ENCODE measurements around the gene ONECUT1. TPM values are rescaled to one million over a fixed set of nuclear protein-coding genes. Genes with fewer than 3 reads are reported as not detected.

Gene ONECUT1
- total and polyA plus RNA-seq, 12 donors = 0.06 to 0.18 TPM; not detected in 10

- Histone ChIP-seq H3K36me3 (replicated peaks in 1 of 2) (no peaks in the 10 kb centered on the region), H3K4me1 (replicated peaks in 1 of 2) (peaks cover 0 to 9% of the 10 kb centered on the region in 2 donors), H3K27me3 (peaks cover 79% of the 10 kb centered on the region), H3K27ac (no peak overlapping the region), H3K9me3 (replicated peaks in 1 of 3) (no peaks in the 10 kb centered on the region), H3K4me3 (no peak overlapping the region)
- intact Hi-C loops (cut with DNase I) = loop anchor here in 1 of 2 donors (10.0 kb wide), 1 partner anchor 406 kb away; no protein-coding TSS in a partner anchor
- TF ChIP-seq, protein P1, sequence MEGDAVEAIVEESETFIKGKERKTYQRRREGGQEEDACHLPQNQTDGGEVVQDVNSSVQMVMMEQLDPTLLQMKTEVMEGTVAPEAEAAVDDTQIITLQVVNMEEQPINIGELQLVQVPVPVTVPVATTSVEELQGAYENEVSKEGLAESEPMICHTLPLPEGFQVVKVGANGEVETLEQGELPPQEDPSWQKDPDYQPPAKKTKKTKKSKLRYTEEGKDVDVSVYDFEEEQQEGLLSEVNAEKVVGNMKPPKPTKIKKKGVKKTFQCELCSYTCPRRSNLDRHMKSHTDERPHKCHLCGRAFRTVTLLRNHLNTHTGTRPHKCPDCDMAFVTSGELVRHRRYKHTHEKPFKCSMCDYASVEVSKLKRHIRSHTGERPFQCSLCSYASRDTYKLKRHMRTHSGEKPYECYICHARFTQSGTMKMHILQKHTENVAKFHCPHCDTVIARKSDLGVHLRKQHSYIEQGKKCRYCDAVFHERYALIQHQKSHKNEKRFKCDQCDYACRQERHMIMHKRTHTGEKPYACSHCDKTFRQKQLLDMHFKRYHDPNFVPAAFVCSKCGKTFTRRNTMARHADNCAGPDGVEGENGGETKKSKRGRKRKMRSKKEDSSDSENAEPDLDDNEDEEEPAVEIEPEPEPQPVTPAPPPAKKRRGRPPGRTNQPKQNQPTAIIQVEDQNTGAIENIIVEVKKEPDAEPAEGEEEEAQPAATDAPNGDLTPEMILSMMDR (IDR thresholded peaks at IDR 0.05) = no peak
- no peak for TF ChIP-seq POLR2A (IDR thresholded peaks at IDR 0.05)
- 1 to 4% (median 3%) methylated on average over 13 to 58 of the region's 58 CpGs for WGBS, 4 donors
- no peak for DNase-seq
Measured at GRCh38 chr15:52788099-52788986, 1.8 kb downstream of the ONECUT1 start.

GRCh38 chr15:52787549-52788098, 2.5 kb downstream of the ONECUT1 start:
- Histone ChIP-seq H3K4me3 (no peak overlapping the region), H3K4me1 (replicated peaks in 1 of 2) (peaks cover 0 to 9% of the 10 kb centered on the region in 2 donors), H3K9me3 (replicated peaks in 1 of 3) (no peaks in the 10 kb centered on the region), H3K27me3 (peaks cover 83% of the 10 kb centered on the region), H3K27ac (no peak overlapping the region), H3K36me3 (replicated peaks in 1 of 2) (no peaks in the 10 kb centered on the region)
- no peak for DNase-seq
- TF ChIP-seq POLR2A (IDR thresholded peaks at IDR 0.05) = no peak
- TF ChIP-seq, protein P1 (IDR thresholded peaks at IDR 0.05) = no peak
- intact Hi-C loops (cut with DNase I) = loop anchor here in 1 of 2 donors (10.0 kb wide), 1 partner anchor 407 kb away; no protein-coding TSS in a partner anchor
- 1 to 6% (median 3%) methylated on average over 21 to 27 of the region's 27 CpGs for whole genome bisulfite sequencing, 4 donors

DNA sequence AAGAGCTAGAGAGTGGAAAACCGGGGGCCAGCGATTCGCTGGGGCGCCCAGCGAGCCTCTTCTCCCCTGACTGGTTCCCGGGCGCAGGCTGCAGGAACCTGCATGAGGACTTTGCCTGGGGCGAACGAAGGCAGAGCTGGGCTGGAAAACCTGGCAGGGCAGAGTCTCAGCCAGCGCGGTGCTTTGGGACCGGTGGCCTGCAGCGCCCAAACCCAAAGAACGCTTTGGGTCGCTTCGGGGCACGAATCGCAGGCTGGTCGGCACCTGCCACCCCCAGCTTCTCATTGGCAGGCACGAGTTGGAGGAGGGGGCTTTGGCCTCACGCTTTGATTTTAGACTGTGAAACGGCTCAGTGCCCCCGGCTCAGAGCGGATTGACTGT, 3.0 kb downstream of the ONECUT1 start:
- Histone ChIP-seq H3K27ac (no peak overlapping the region), H3K36me3 (replicated peaks in 1 of 2) (no peaks in the 10 kb centered on the region), H3K27me3 (peaks cover 85% of the 10 kb centered on the region), H3K4me3 (no peak overlapping the region), H3K9me3 (replicated peaks in 1 of 3) (no peaks in the 10 kb centered on the region), H3K4me1 (replicated peaks in 1 of 2) (peaks cover 0 to 9% of the 10 kb centered on the region in 2 donors)
- DNase-seq = no peak
- TF ChIP-seq, protein P1 (IDR thresholded peaks at IDR 0.05) = no peak
- no peak for TF ChIP-seq POLR2A (IDR thresholded peaks at IDR 0.05)
- intact Hi-C loops (cut with DNase I) = loop anchor here in 1 of 2 donors (10.0 kb wide), 1 partner anchor 408 kb away; no protein-coding TSS in a partner anchor
- 0 to 7% (median 3%) methylated on average over 3 to 24 of the region's 24 CpGs for WGBS, 4 donors

DNA sequence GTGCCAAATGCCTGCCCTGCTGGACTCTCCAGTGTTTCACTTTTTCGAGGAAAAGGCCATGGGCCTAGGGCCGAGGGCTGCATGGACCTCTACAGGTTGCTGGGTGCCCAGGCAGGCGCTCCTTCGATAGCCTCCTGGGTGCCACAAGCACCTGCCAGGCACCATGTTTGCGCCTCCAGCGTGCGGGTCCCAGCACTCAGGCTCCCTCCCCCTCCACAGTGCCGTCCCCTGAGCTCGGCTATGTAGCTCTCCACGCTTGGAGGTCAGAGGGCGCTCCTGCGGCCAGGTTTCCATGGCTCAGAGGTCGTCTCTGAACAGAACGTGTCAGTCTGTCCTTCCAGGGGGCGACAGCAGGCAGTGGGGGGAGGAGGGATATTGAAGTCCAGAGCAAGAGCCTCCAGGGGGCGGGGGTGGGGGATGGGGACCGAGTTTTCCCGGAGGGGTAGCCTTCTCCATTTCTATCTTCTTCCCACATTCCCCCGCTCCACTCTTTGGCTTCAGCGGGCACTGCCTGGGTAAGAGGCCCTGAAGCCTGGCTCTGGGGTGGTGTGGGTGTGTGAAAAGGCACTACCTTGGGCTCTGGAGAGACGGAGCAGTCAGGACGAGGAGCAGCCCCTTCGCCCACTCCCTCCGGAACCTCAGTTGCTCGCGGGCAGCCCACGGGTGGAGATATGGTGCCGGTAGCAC, 3.6 kb downstream of the ONECUT1 start:
- DNase-seq = no peak
- no peaks in the 10 kb centered on the region for H3K36me3 ChIP-seq (replicated peaks in 1 of 2)
- no peaks in the 10 kb centered on the region for H3K9me3 ChIP-seq (replicated peaks in 1 of 3)
- TF ChIP-seq, protein P1 (IDR thresholded peaks at IDR 0.05) = no peak
- TF ChIP-seq POLR2A (IDR thresholded peaks at IDR 0.05) = no peak
- H3K4me1 ChIP-seq (replicated peaks in 1 of 2) = peaks cover 0 to 9% of the 10 kb centered on the region in 2 donors
- WGBS, 4 donors = 9 to 13% (median 10%) methylated on average over 11 to 28 of the region's 28 CpGs
- H3K4me3 ChIP-seq = no peak overlapping the region
- no peak overlapping the region for H3K27ac ChIP-seq
- peaks cover 84% of the 10 kb centered on the region for H3K27me3 ChIP-seq
- intact Hi-C loops (cut with DNase I) = loop anchor here in 1 of 2 donors (10.0 kb wide), 1 partner anchor 408 kb away; no protein-coding TSS in a partner anchor
